ENCODE data around the gene GPR149.

Gene GPR149

DNA sequence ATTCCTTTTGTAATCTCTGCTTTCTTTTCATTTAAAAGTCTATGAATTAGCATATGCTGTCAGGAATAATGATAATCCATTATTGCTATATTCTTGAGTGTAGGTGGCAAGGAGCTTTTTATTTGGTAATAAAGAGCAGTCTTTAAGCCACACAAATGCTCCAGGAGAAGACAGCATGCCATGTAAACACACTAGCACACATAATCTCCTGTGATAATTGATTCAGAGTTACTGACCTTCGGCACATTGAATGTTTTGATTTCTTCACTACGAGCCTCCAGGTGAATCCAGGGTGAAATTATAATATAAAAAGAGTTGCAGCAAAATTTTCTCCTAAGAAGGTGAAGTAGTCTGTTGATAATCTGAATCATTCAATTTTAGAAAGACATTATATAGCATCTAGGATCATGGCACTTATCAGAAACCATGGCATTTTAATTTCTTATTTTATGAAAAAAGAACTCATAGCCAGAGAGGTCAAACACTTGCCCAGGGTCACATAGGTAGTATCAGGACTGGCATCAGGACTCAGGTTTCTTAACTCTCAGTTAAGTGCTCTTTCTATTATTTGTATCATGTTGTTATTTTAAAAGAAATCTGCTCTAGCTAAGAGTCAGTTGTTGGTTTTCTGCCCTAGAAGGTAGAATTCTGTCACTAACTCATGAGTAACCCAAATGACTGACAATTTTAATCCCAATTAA, 84.4 kb downstream of the GPR149 start:
- no peak for DNase-seq

GRCh38 chr3:154338570-154338969, 91.4 kb downstream of the GPR149 start:
- no peak for DNase-seq

DNA sequence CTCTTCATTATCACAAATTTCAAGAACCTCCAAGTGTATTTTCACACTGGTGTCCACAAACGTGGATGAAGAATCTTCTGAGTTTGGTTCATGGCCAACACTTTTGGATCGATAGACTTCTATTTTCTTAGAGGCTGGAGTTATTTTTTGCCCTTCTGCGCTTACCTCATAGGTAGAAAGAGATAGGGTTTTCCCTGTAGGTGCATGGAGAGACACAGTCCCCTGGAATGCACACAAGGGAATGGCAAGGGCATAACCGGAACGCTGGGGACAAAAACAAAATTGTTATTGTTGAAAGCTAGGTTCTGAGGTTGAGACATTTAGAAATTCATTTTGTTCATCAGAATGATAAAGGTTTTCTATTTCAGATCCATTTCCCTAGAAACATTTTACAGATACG, 92.0 kb downstream of the GPR149 start:
- no peak for DNase-seq

- peak in 1 of 2 experiments; percentile 60 for DNase-seq
These were observed 95.0 kb downstream of the GPR149 start for GRCh38 chr3:154334973-154335420.

DNA sequence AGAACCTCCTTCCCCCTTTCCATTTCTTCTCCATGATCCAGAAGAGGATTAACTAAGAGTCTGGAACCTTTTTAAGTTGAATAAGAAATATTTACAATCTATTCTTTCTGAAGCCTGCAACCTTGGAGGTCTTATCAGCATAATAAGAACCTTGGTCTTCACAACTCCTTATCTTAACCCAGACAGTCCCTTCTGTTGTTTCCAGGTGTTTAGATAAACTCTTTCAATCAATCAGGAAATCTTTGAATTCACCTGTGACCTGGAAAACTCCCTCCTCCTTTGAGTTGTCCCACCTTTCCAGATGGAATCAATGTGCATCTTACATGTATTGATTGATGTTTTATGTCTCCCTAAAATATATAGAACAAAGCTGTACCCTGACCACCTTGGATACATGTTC, 102.1 kb downstream of the GPR149 start:
- DNase-seq = no peak

DNA sequence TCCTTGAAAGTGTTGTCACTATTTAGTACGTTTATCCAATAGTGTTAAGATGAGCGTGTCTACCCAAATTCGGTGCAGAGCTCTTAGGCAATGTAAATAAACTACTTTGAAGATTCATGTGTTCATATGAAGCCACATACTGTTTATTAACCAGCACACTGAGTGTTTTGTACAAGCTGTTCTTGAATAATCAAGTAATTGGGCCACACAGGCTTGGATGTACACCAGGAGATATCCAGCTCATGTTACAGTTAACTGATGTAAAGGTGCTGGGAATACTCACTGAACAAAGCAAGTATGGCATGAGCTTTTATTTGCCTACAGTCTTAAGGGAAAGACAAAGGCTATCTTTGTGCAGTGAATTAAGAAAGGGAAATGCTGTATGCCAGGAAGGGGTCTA, 105.1 kb downstream of the GPR149 start:
- no peak for DNase-seq

GRCh38 chr3:154323891-154324738, 105.9 kb downstream of the GPR149 start, which contains the start of gene DHX36:
TSS of gene DHX36 (minus strand) at chr3:154324487. CDS start at chr3:154324416, 71 bp downstream.
- DNase-seq = peak; percentile 70 to 87

DNA sequence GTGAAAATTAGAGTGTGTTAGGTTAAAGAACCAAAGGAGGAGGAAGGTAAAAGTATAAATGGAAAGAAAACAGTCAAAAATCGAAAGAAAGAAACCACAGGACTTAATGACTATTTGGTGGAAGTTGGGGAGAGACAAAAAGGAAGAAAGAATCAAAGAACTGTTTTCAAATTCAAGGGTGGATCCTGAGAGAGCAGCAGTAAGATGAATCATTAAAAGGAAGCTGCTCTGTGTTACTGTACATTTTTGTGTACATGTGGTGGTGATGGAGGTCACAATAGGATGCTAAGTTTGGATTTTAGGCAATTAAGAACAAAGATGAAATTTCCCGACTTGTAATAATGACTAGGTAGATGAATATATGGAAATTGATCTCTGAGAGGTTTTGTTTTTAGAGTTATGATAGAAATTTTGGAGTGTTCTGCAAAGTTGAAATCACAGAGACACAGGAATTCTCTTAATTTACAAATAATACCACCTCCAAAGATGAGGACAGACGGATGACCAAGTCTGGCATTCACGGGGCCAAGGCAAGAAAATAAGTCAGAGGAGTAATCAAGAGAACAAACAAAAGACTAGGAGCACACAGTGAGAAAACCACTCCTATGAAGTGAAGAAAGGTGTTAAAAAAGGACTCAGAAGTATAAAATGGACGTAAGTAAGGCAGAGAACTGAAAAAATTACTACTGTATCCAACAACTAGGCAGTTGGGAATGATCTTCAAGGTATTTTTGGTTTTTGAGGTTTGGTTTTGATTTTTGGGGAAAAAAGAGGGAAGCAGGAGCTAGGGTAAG, 112.8 kb downstream of the GPR149 start:
- DNase-seq = no peak

- DNase-seq = no peak
These were observed 115.8 kb downstream of the GPR149 start for GRCh38 chr3:154314152-154314551.

DNA sequence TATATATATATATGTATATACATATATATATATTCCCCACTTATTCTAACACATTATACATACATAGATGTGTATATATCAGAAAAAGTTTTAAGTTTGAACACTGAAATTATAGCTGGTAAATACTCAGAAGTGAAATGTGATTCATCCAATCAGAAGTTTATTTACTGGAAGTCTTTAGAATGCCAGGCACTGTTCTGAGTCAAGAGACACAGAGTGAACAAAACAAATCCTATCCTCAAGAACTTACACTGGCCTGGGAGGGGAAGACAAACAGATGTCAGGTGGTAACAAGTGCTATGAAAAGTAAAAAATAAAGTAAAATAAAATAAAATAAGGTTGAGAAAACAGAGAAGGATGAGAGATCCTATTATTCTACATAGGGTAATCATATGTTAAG, 119.2 kb downstream of the GPR149 start:
- no peak for DNase-seq

DNA sequence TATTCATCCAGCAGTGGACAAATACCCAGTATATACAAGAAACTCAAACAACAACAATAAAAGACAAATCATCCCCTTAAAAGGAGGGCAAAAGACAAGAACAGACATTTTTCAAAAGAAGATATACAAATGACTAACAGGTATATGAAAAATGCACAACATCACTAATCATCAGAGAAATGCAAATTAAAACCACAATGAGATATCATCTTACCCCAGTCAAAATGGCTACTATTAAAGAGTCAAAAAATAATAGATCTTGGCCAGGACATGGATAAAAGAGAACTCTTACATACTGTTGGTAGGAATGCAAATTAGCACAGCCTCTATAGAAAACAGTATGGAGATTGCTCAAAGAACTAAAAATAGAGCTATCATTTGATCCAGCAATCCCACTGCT, 122.6 kb downstream of the GPR149 start:
- DNase-seq = no peak

DNA sequence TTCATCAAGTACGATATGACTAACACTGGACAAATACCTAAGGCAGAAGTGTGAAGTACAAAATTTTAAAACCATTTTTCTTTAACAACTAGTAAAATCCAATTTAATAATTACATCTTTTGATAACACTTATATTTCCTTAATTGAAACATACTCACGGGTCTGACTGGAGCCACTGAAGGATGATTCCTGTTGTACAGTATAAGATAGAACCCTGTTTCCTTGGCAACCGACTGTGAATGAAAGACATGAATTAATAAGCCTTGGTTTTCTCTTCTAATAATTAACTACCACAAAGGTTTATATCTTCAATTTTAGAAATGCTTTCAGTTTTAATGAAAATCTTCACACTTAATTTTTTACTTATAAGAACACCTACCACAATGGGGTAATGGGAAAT, 125.1 kb downstream of the GPR149 start:
- no peak for DNase-seq

DNA sequence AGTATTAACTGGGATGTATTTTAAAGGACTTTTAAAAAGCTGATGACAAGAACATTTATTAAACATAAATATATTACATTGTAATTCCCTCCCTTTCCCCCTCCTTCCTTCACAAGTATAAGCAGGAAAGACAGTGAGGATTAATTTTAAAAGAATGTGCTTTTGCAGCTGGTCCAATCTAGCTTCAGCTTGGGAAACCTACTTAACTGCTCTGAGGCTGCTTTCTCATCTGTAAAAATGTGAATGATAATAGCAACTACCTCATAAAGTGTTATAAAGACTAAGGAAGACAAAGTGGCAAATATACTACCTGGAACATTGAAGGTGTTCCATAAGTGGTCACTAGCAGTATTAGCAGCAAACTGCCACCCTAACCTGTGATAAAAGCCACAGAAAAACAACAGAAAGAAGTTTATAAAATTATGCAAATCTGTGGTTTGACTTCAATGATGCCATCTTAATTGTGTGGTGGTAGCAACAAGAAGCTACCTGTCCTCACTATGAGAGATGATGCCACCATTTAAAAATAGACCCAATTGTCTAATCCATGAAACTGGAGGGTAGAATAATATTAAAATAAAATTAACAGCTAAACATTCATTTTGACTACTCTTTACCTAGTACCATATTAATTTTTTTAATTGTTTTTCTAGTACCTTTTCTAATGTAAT, 125.7 kb downstream of the GPR149 start:
- no peak for DNase-seq

DNA sequence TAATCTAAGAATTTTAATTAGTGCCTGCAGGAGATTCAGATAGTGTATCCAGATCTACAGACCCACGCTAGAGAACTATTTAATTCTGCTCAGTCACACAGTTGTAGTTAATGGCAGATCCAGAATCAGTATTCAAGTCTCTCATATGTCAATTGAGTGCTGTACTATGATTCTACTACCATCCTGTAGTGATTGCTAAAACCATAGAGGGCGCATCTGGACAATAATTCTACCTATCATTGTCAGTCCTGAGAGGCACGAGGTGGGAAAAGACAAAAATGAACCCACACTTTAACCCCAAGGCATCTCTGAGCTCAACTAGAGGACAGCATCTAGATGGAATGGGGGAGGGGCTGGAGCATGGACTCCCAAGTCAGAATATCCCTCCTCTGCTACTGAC, 128.4 kb downstream of the GPR149 start:
- DNase-seq = no peak

DNA sequence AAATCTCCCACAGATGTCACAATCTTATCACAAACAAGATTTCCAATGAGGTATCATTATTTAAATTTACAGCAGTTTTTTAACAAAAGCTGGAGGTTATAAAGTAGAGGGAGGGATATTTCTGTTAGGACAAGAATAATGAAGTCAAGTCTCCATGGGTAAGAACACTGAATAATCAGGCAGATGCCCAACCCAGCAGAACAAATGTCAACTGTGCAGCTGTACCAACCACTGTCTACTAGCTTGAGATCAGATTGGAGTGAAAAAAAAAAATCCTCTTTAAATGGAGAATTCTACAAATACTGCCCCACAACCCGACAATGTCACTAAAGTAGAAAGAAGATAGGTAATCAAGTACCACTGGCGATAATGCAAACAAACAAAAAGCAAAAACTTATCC, 136.0 kb downstream of the GPR149 start:
- DNase-seq = no peak

- no peak for DNase-seq
These were observed 139.8 kb downstream of the GPR149 start for GRCh38 chr3:154290187-154290586.
